HT1080 (cell line): ENCODE data around the gene HSF4. TPM values are rescaled to one million over a fixed set of nuclear protein-coding genes. Genes with fewer than 3 reads are reported as not detected.

ENCODE experiments used
- DNase-seq: peaks from one replicate; pipeline ENCODE4 v3.0.0-alpha.2; 2015; ENCODE audit warnings: low read depth
- total RNA-seq: library from RNA; depleted of rRNA; stranded (reverse); fragments of >200 nt; shearing (Covaris generic); gene quantifications from 2 replicates; pipeline ENCODE4 v1.2.3, GENCODE V29; 2014

HSF4 gene
- total RNA-seq, 1 experiment from 2014 or later, result 9.0 TPM

- peak; percentile 88 for DNase-seq
Observed at GRCh38 chr16:67184995-67185650, 20.6 kb downstream of the HSF4 start.

- DNase-seq, result no peak
Observed at GRCh38 chr16:67185651-67186134, 21.1 kb downstream of the HSF4 start.

DNA sequence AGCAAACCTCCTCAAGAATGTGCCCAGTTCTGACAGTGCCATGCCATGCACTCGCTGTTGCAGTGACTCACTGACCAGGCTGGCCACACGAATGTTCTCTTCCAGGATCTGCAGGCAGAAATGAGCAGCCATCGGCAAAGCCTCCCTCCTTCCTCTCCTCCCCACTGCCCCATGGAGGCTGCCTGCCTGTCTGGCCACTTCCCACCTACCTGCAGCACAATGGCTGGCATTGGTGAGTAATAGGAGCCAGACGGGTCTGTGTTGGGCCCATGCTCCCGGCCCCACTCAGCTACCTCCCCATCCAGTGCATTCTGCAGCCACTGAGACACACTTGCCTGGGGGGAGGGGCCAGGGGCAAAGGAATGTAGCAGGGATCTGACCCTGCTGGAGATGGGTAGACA, 22.0 kb downstream of the HSF4 start:
- peak; percentile 79 for DNase-seq

- DNase-seq, result no peak
Observed at GRCh38 chr16:67187175-67187890, 22.8 kb downstream of the HSF4 start.

DNA sequence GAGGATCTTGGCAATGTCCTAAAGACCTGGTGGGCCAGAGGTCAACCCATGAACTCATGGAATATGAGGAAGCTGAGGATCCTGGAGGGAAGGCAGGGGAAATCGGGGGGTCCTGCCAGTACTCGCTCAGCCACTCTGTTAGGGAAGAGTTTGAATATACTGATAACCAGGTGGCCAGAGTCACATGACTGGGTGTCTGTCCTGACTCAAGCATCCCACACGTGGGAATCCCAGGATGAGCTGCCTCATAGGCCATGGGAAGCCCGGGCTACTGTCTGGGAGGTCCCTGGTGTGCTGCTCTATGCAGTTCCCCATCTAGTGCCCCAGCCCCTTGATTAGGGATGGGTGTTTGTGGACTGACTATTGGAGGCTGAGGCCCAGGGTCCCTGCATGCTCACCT, 23.8 kb downstream of the HSF4 start:
- DNase-seq, result no peak

DNA sequence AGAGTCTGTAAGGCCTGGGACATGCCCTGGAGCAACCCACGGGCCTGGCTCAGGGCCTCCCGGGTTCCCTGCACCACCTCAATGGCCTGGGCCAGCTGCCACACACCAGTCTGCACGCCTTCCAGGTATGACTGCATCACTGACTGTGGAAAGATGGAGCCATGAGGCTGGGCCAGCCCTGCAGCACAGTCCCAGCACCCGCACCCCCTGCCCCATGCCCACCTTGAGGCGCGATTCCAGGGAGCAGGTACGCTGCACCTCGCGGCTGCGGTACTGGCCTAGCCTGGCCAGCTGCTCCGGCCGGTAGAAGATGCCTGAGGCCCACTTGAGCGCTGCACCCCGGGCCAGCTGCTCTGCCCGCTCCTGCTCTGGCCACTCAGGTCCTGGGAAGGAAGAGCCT, 24.3 kb downstream of the HSF4 start:
- no peak for DNase-seq

GRCh38 chr16:67190041-67190440, 25.5 kb downstream of the HSF4 start, which contains the start of gene EXOC3L1:
Gene EXOC3L1, minus strand, starts transcription at chr16:67190136. Its CDS starts 460 bp downstream, at chr16:67189676.
- no peak for DNase-seq

DNA sequence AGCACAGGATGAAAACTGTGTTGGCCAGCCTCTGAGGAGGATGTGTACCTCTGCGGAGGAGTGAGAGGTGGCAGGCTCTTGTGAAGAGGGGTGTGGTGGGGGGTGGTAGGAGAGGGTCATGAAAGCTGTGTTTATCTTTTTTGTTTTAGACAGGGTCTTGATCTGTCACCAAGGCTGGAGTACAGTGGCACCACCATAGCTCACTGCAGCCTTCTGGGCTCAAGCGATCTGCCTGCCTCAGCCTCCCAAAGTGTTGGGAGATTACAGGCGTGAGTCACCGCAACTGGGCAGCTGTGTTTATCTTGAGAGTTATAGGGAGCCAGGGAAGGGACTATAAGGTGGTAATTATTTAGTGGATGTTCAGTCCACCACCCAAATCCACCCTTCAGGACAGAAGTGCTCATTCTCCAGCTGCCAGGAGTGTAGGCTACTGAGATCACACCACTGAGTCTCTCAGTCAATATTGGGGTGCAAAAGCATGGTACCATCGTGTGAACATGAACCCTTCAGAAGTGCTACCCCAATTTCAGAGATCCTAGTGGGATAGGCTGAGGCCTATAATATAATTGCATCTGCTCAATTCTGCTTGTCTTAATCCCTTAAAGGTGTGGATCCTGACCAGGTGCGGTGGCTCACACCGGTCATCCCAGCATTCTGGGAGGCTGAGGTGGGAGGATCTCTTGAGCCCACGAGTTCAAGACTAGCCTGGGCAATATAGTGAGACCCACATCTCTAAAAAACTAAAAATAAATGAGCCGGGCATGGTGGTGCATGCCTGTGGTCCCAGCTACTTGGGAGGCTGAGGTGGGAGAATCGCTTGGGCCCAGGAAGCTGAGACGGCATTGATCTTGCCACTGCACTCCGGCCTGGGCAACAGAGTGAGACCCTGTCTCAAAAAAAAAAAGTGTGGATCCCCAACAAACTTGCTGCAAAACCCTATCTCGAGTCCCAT, 26.2 kb downstream of the HSF4 start:
- no peak for DNase-seq

- DNase-seq, result no peak
Observed at GRCh38 chr16:67191411-67191994, 27.0 kb downstream of the HSF4 start.

GRCh38 chr16:67191995-67192681, 27.6 kb downstream of the HSF4 start, which contains the start of gene E2F4:
Gene E2F4, plus strand, starts transcription at chr16:67192155. Its CDS starts 73 bp downstream, at chr16:67192228.
- peak; percentile 82 for DNase-seq

GRCh38 chr16:67192781-67193361, 28.3 kb downstream of the HSF4 start:
- DNase-seq, result no peak

DNA sequence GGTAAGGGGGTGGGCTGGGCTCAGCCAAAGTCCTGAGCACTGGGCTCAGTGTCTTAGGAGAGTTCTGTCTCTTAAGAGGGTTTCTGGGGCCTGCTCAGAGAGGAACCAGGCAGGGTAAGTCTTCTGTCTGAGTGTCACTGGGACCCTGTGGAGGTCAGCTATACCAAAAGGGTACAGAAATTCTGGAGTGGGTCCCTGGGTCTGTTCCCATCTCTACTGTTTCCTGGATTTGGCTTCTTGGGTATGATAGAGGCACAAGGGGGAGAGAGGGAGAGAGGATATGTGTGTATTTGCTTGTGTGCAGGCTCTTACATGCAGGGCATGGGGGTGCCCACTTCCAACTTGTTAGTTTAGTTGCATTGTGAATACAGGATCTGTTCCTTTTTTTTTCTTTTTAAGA, 29.0 kb downstream of the HSF4 start:
- DNase-seq, result no peak

GRCh38 chr16:67194260-67194659, 29.7 kb downstream of the HSF4 start:
- DNase-seq, result no peak

DNA sequence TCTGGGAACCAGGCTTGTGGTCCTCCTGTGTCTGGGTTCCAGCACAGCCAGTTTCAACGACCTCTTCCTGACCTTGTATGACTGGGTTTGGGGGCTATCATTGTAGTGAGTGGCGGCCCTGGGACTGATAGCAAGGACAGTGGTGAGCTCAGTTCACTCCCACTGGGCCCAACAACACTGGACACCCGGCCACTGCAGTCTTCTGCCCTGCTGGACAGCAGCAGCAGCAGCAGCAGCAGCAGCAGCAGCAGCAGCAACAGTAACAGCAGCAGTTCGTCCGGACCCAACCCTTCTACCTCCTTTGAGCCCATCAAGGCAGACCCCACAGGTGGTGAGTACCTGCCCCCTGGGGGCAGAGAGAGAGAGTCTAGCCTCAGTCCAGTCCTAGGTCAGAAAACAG, 31.1 kb downstream of the HSF4 start:
- DNase-seq, result no peak

GRCh38 chr16:67196881-67197280, 32.3 kb downstream of the HSF4 start:
- DNase-seq, result no peak

- no peak for DNase-seq
Observed at GRCh38 chr16:67197704-67198103, 33.2 kb downstream of the HSF4 start.

GRCh38 chr16:67198238-67198734, 33.7 kb downstream of the HSF4 start:
- no peak for DNase-seq

- no peak for DNase-seq
Observed at GRCh38 chr16:67199011-67199807, 34.7 kb downstream of the HSF4 start, which contains the start of gene ELMO3. Gene ELMO3, plus strand, starts transcription at chr16:67199131. Its CDS starts 196 bp downstream, at chr16:67199327.

DNA sequence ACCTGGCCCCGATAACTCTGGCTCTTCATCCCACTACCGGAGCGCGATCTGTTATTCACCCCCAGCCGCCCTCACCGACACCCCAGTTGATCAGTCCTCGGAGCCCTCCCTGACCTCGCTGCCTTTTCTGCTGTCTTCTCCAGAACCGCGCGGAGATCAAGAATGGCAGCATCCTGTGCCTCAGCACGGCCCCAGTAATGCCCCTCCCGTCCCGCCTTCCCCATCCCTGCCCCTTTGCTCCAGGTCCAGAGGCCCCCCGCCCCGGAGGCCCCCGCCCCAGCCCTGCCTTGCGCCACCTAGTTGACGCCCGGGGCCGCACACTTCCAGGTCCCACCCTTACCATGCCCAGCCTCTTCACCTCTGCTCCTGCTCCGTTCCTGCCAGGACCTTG, 35.3 kb downstream of the HSF4 start:
- DNase-seq, result no peak
